GM23338 (cell line): ENCODE measurements around the gene TBC1D9. TPM values are rescaled to one million over a fixed set of nuclear protein-coding genes. Genes with fewer than 3 reads are reported as not detected.

Experiments
- ATAC-seq: fragments of 200-7000 bp; cut with Tn5 transposase; 3 replicates; pipeline ENCODE4 v1.9.1; 2020
- DNase-seq: peaks from one replicate; pipeline ENCODE4 v3.0.0-alpha.2; 2015; ENCODE audit warnings: low spot score
- H2AFZ ChIP-seq: fragments of 200-600 bp; sonication (generic); 2 replicates; pipeline ENCODE4 v1.8.0; 2016; ENCODE audit warnings: antibody characterized with exemption, mild to moderate bottlenecking, moderate library complexity
- H3F3A ChIP-seq: fragments of 200-600 bp; sonication (generic); replicated peaks from 2 replicates; pipeline ENCODE4 v1.8.0; 2017; ENCODE audit warnings: antibody characterized with exemption, mixed run types, low read depth
- H3K27ac ChIP-seq: fragments of 200-600 bp; sonication (generic); 2 replicates; pipeline ENCODE4 v1.6.1; 2016; ENCODE audit warnings: low read depth
- H3K27me3 ChIP-seq: fragments of 200-600 bp; sonication (generic); 2 replicates; pipeline ENCODE4 v1.8.0; 2016; ENCODE audit warnings: mild to moderate bottlenecking, mixed run types, moderate library complexity; ENCODE audit not compliant: insufficient read depth
- H3K36me3 ChIP-seq: fragments of 200-600 bp; sonication (generic); 2 replicates; pipeline ENCODE4 v1.8.0; 2016; ENCODE audit warnings: mild to moderate bottlenecking; ENCODE audit not compliant: insufficient read depth
- H3K4me1 ChIP-seq: fragments of 200-600 bp; sonication (generic); 2 replicates; pipeline ENCODE4 v1.8.0; 2016; ENCODE audit warnings: mild to moderate bottlenecking, moderate library complexity; ENCODE audit not compliant: insufficient read depth
- H3K4me2 ChIP-seq: fragments of 200-600 bp; sonication (generic); 2 replicates; pipeline ENCODE4 v1.7.1; 2017; ENCODE audit warnings: mixed run types
- H3K4me3 ChIP-seq: fragments of 200-600 bp; sonication (generic); 2 replicates; pipeline ENCODE4 v1.6.1; 2016; ENCODE audit warnings: mixed run types
- H3K79me2 ChIP-seq: fragments of 200-600 bp; sonication (generic); replicated peaks from 2 replicates; pipeline ENCODE4 v1.8.0; 2017; ENCODE audit warnings: mild to moderate bottlenecking; ENCODE audit not compliant: insufficient read depth
- H3K9me2 ChIP-seq: fragments of 200-600 bp; sonication (generic); 2 replicates; pipeline ENCODE4 v1.8.0; 2017; ENCODE audit not compliant: insufficient read depth
- H4K20me1 ChIP-seq: fragments of 200-600 bp; sonication (generic); replicated peaks from 2 replicates; pipeline ENCODE4 v1.8.0; 2017; ENCODE audit warnings: mild to moderate bottlenecking; ENCODE audit not compliant: insufficient read depth
- H3K27ac Mint-ChIP-seq: 2 replicates; pipeline ENCODE4 v1.8.0; 2020; ENCODE audit warnings: inconsistent platforms, mild to moderate bottlenecking, moderate library complexity, mixed read lengths
- H3K27me3 Mint-ChIP-seq: 3 replicates; pipeline ENCODE4 v1.8.0; 2022; ENCODE audit warnings: low read depth, mild to moderate bottlenecking, moderate library complexity, mixed read lengths, inconsistent platforms; ENCODE audit not compliant: insufficient read depth, poor library complexity
- H3K36me3 Mint-ChIP-seq: 3 replicates; pipeline ENCODE4 v1.8.0; 2021; ENCODE audit warnings: low read depth, mild to moderate bottlenecking, inconsistent platforms, moderate library complexity, mixed read lengths
- H3K4me1 Mint-ChIP-seq: 3 replicates; pipeline ENCODE4 v1.8.0; 2020; ENCODE audit warnings: mild to moderate bottlenecking, inconsistent platforms, mixed read lengths
- H3K4me3 Mint-ChIP-seq: 3 replicates; pipeline ENCODE4 v1.8.0; 2021; ENCODE audit warnings: moderate library complexity, mild to moderate bottlenecking, inconsistent platforms, mixed read lengths
- H3K9me3 Mint-ChIP-seq: 3 replicates; pipeline ENCODE4 v1.8.0; 2020; ENCODE audit warnings: moderate library complexity, mild to moderate bottlenecking, inconsistent platforms, mixed read lengths
- CREB1 ChIP-seq: fragments of 250-450 bp; sonication (Bioruptor Pico); IDR thresholded peaks from 2 replicates; pipeline ENCODE4 v1.5.0; 2020; ENCODE audit warnings: low read depth, mild to moderate bottlenecking, moderate library complexity
- EZH2phosphoT487 ChIP-seq: fragments of 200-600 bp; sonication (generic); IDR thresholded peaks from one replicate; pipeline ENCODE4 v1.8.1; 2018; ENCODE audit warnings: antibody characterized with exemption; ENCODE audit not compliant: unreplicated experiment
- NANOG ChIP-seq: IDR thresholded peaks from 2 replicates; pipeline ENCODE4 v1.6.1; 2016; ENCODE audit warnings: antibody characterized with exemption, borderline replicate concordance
- STAT1 ChIP-seq: IDR thresholded peaks from one replicate; pipeline ENCODE4 v1.6.1; 2016; ENCODE audit warnings: antibody characterized with exemption; ENCODE audit not compliant: unreplicated experiment
- ZNF114 ChIP-seq: fragments of 250-450 bp; sonication (Bioruptor Pico); IDR thresholded peaks from 2 replicates; pipeline ENCODE4 v1.5.0; 2020; ENCODE audit warnings: mild to moderate bottlenecking, moderate library complexity
- ZNF331 ChIP-seq: fragments of 250-450 bp; sonication (Bioruptor Pico); IDR thresholded peaks from 2 replicates; pipeline ENCODE4 v1.5.0; 2020; ENCODE audit warnings: low read depth, mild to moderate bottlenecking, moderate library complexity
- polyA plus RNA-seq: library from polyadenylated mRNA; unstranded; fragments of >200 nt; fragmentation: Nextera tagmentation; extraction: Ambion mirVana; gene quantifications from 2 replicates; pipeline ENCODE4 v1.2.1, GENCODE V29; 2016
- total RNA-seq: library from RNA; depleted of rRNA; stranded (reverse); fragments of >200 nt; shearing (Covaris generic); gene quantifications from 2 replicates; pipeline ENCODE4 v1.2.3, GENCODE V29; 2014
- TF ChIP-seq, protein P1 (sequence below), 2 experiments: fragments of 200-600 bp in 1 of 2; sonication (generic) in 1 of 2; conservative IDR thresholded peaks; 2 replicates each; pipeline versions ENCODE4 v1.5.1 to v1.6.1; 2016 to 2017; ENCODE audit warnings: antibody characterized with exemption in 2 of 2, low read depth in 2 of 2, mild to moderate bottlenecking in 2 of 2, moderate library complexity in 1 of 2
- TF ChIP-seq, protein P2 (sequence below): IDR thresholded peaks from one replicate; pipeline ENCODE4 v1.6.1; 2018; ENCODE audit warnings: antibody characterized with exemption; ENCODE audit not compliant: unreplicated experiment
- TF ChIP-seq, protein P3 (sequence below): IDR thresholded peaks from 2 replicates; pipeline ENCODE4 v1.6.1; 2016; ENCODE audit warnings: antibody characterized with exemption

The TBC1D9 gene
- total and polyA plus RNA-seq, 2 experiments from 2014 or later = 0.03 to 0.56 TPM

DNA sequence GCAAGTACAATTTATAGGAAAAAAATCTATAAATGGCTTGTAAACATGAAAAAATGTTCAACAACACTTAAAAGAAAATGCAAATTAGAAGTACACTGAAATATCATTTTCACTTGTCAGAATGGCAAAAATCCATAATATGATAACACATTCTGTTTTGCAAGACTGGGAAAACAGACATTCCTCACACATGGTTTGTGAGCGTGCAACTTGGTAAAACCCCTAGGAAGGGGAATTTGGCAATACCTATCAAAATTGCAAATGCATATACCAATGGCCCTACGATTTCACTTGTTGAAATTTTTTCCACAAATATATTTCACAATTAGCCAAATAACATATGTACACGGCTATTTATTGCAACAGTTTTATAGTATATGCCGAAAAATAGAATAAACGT lies 31.4 kb downstream of the TBC1D9 start (continued):
- TF ChIP-seq, protein P1, sequence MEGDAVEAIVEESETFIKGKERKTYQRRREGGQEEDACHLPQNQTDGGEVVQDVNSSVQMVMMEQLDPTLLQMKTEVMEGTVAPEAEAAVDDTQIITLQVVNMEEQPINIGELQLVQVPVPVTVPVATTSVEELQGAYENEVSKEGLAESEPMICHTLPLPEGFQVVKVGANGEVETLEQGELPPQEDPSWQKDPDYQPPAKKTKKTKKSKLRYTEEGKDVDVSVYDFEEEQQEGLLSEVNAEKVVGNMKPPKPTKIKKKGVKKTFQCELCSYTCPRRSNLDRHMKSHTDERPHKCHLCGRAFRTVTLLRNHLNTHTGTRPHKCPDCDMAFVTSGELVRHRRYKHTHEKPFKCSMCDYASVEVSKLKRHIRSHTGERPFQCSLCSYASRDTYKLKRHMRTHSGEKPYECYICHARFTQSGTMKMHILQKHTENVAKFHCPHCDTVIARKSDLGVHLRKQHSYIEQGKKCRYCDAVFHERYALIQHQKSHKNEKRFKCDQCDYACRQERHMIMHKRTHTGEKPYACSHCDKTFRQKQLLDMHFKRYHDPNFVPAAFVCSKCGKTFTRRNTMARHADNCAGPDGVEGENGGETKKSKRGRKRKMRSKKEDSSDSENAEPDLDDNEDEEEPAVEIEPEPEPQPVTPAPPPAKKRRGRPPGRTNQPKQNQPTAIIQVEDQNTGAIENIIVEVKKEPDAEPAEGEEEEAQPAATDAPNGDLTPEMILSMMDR (conservative IDR thresholded peaks at IDR 0.05; ENCODE audit: low read depth in 2 of 2) = no peak
- TF ChIP-seq ZNF331 (CRISPR knock-in tag) (no peak), CREB1 (CRISPR knock-in tag) (no peak), NANOG (no peak)

DNA sequence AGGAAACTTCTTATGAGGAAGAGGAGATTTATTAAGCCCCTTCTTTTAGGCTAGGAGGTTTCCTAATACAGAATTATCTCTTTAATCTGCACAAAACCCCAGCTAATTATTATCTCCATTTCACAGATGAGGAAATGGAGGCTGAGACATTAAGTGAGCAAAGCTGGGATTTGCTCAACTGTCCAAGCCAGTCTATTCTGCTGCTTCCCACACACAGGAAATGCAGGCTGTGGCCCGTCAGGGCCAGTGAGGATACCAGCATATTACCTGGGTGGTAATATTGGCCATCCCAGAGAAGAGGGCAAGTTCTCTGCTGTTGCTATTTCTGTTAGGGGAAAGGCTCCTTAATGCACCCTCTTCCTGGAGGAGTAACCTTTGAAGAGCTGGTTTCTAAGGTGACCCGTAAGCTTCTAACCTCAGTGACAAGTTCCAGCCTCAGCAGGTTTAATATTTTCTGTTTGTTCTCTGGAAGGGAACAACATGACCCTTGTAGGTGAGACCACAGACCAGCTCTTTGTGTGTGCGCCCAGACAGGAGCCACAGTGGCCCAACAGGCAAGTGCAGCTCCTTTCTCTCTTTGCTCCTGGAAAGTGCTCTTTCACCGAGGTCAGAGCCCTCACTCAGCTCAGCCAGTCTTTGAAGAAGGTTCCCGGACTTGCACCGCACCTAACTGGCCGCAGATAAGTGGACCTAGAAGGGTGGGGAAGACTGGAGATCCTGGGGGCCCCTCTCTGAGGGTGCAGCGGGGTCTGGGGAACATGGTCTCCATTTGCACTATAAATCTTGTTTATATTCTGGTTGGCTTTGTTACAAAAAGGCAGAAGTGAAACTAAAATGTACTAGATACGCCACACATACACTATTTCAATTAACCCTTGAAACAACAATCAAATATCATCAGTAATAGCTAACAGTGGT lies 35.5 kb downstream of the TBC1D9 start:
- ATAC-seq (no peak), DNase-seq (no peak)
- H3K9me2 ChIP-seq = no peaks in the 10 kb centered on the region
- peaks cover 1% of the 10 kb centered on the region; the same call in 1 of the 2 replicates for H3K4me1 ChIP-seq
- H3K4me3 ChIP-seq = no peak overlapping the region
- H3K4me2 ChIP-seq = no peak overlapping the region
- Mint-ChIP-seq H3K4me1 (peaks cover 2% of the 10 kb centered on the region), H3K9me3 (no peaks in the 10 kb centered on the region), H3K27me3 (no peaks in the 10 kb centered on the region), H3K27ac (no peak overlapping the region), H3K4me3 (no peak overlapping the region), H3K36me3 (no peaks in the 10 kb centered on the region)
- H3K79me2 ChIP-seq = no peaks in the 10 kb centered on the region
- H3K36me3 ChIP-seq = no peaks in the 10 kb centered on the region
- 0 out of 2 replicates have a peak overlapping the region, but pooled peaks have one; percentile 38 for H2AFZ ChIP-seq
- H3F3A ChIP-seq = no peaks in the 10 kb centered on the region
- H3K27ac ChIP-seq = no peak overlapping the region
- H3K27me3 ChIP-seq = no peaks in the 10 kb centered on the region
- TF ChIP-seq, protein P2, sequence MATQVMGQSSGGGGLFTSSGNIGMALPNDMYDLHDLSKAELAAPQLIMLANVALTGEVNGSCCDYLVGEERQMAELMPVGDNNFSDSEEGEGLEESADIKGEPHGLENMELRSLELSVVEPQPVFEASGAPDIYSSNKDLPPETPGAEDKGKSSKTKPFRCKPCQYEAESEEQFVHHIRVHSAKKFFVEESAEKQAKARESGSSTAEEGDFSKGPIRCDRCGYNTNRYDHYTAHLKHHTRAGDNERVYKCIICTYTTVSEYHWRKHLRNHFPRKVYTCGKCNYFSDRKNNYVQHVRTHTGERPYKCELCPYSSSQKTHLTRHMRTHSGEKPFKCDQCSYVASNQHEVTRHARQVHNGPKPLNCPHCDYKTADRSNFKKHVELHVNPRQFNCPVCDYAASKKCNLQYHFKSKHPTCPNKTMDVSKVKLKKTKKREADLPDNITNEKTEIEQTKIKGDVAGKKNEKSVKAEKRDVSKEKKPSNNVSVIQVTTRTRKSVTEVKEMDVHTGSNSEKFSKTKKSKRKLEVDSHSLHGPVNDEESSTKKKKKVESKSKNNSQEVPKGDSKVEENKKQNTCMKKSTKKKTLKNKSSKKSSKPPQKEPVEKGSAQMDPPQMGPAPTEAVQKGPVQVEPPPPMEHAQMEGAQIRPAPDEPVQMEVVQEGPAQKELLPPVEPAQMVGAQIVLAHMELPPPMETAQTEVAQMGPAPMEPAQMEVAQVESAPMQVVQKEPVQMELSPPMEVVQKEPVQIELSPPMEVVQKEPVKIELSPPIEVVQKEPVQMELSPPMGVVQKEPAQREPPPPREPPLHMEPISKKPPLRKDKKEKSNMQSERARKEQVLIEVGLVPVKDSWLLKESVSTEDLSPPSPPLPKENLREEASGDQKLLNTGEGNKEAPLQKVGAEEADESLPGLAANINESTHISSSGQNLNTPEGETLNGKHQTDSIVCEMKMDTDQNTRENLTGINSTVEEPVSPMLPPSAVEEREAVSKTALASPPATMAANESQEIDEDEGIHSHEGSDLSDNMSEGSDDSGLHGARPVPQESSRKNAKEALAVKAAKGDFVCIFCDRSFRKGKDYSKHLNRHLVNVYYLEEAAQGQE = no peak
- TF ChIP-seq EZH2phosphoT487 = no peak
- TF ChIP-seq, protein P1 (conservative IDR thresholded peaks at IDR 0.05; ENCODE audit: low read depth in 2 of 2) = no peak
- TF ChIP-seq ZNF331 (CRISPR knock-in tag) = no peak
- no peak for TF ChIP-seq STAT1
- no peak for TF ChIP-seq CREB1 (CRISPR knock-in tag)
- TF ChIP-seq ZNF114 (CRISPR knock-in tag) = no peak
- TF ChIP-seq, protein P3, sequence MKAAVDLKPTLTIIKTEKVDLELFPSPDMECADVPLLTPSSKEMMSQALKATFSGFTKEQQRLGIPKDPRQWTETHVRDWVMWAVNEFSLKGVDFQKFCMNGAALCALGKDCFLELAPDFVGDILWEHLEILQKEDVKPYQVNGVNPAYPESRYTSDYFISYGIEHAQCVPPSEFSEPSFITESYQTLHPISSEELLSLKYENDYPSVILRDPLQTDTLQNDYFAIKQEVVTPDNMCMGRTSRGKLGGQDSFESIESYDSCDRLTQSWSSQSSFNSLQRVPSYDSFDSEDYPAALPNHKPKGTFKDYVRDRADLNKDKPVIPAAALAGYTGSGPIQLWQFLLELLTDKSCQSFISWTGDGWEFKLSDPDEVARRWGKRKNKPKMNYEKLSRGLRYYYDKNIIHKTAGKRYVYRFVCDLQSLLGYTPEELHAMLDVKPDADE = no peak
- H4K20me1 ChIP-seq = no peaks in the 10 kb centered on the region
